ENCODE data around the gene CRX.
"Not testable (repeated sequence)": the region's sequence is repeated elsewhere in the genome, so short reads cannot be mapped to it uniquely, and the experiment has no call there.

The CRX gene

GRCh38 chr19:47805313-47805712 lies 16.4 kb upstream of the CRX start:
- no CpG with 5 or more reads among the region's 10 CpGs for WGBS (ENCODE audit: extremely low coverage, insufficient coverage, low lambda C conversion rate)
- no peak for DNase-seq
- Histone ChIP-seq H3K4ac (ENCODE audit: low read depth, low read length) (no peak overlapping the region), H3K9ac (ENCODE audit: low read length) (no peak overlapping the region), H3K27ac (ENCODE audit: low read depth, low read length) (no peak overlapping the region), H3K4me3 (ENCODE audit: low read length) (no peak overlapping the region), H3K79me1 (ENCODE audit: low read length) (no peaks in the 10 kb centered on the region), H2AK5ac (ENCODE audit: low read length) (no peak overlapping the region), H3K18ac (ENCODE audit: low read length) (no peak overlapping the region), H3K4me2 (ENCODE audit: low read length) (no peak overlapping the region), H3K56ac (ENCODE audit: low read length) (no peak overlapping the region), H2BK120ac (ENCODE audit: low read depth, low read length) (no peak overlapping the region), H3K23ac (ENCODE audit: low read length) (no peak overlapping the region), H2BK5ac (ENCODE audit: low read length) (no peak overlapping the region), H3K27me3 (ENCODE audit: insufficient read depth, low read length, poor library complexity) (no peaks in the 10 kb centered on the region), H3K36me3 (ENCODE audit: control insufficient read depth, insufficient read depth, low read length) (no peaks in the 10 kb centered on the region), H3K79me2 (ENCODE audit: control insufficient read depth, insufficient read depth, low read length) (no peaks in the 10 kb centered on the region), H4K8ac (ENCODE audit: low read depth, low read length) (no peak overlapping the region), H2BK15ac (replicated peaks; ENCODE audit: low read depth) (no peak overlapping the region), H3K4me1 (ENCODE audit: control insufficient read depth, low read depth, low read length) (no peaks in the 10 kb centered on the region), H4K5ac (ENCODE audit: low read length) (no peak overlapping the region)

- no peak overlapping the region for H4K5ac ChIP-seq (ENCODE audit: low read length)
- H3K4me3 ChIP-seq (ENCODE audit: low read length): no peak overlapping the region
- H2AK5ac ChIP-seq (ENCODE audit: low read length): no peak overlapping the region
- no peak overlapping the region for H3K9ac ChIP-seq (ENCODE audit: low read length)
- no peak overlapping the region for H3K23ac ChIP-seq (ENCODE audit: low read length)
- no CpG with 5 or more reads among the region's 6 CpGs for WGBS (ENCODE audit: extremely low coverage, insufficient coverage, low lambda C conversion rate)
- H3K27me3 ChIP-seq (ENCODE audit: insufficient read depth, low read length, poor library complexity): no peaks in the 10 kb centered on the region
- H2BK15ac ChIP-seq (replicated peaks; ENCODE audit: low read depth): no peak overlapping the region
- no peak overlapping the region for H4K8ac ChIP-seq (ENCODE audit: low read depth, low read length)
- H3K36me3 ChIP-seq (ENCODE audit: control insufficient read depth, insufficient read depth, low read length): no peaks in the 10 kb centered on the region
- DNase-seq: no peak
- H3K27ac ChIP-seq (ENCODE audit: low read depth, low read length): no peak overlapping the region
- H3K79me2 ChIP-seq (ENCODE audit: control insufficient read depth, insufficient read depth, low read length): no peaks in the 10 kb centered on the region
- no peak overlapping the region for H2BK5ac ChIP-seq (ENCODE audit: low read length)
- no peak overlapping the region for H3K4ac ChIP-seq (ENCODE audit: low read depth, low read length)
- H2BK120ac ChIP-seq (ENCODE audit: low read depth, low read length): no peak overlapping the region
- no peak overlapping the region for H3K4me2 ChIP-seq (ENCODE audit: low read length)
- H3K79me1 ChIP-seq (ENCODE audit: low read length): no peaks in the 10 kb centered on the region
- H3K4me1 ChIP-seq (ENCODE audit: control insufficient read depth, low read depth, low read length): no peaks in the 10 kb centered on the region
- H3K18ac ChIP-seq (ENCODE audit: low read length): no peak overlapping the region
- no peak overlapping the region for H3K56ac ChIP-seq (ENCODE audit: low read length)
These were observed 15.3 kb upstream of the CRX start for GRCh38 chr19:47806435-47806834.

GRCh38 chr19:47813304-47813994 lies 8.3 kb upstream of the CRX start:
- peak; percentile 89 for DNase-seq

GRCh38 chr19:47813995-47814328 lies 7.8 kb upstream of the CRX start:
- H3K27me3 ChIP-seq (ENCODE audit: insufficient read depth, low read length, poor library complexity): no peaks in the 10 kb centered on the region
- H4K8ac ChIP-seq (ENCODE audit: low read depth, low read length): no peak overlapping the region

More at GRCh38 chr19:47813304-47813994, 8.3 kb upstream of the CRX start:
- H2AK5ac ChIP-seq (ENCODE audit: low read length): no peak overlapping the region
- no peak overlapping the region for H3K4me2 ChIP-seq (ENCODE audit: low read length)
- no peaks in the 10 kb centered on the region for H3K4me1 ChIP-seq (ENCODE audit: control insufficient read depth, low read depth, low read length)
- no peak overlapping the region for H2BK120ac ChIP-seq (ENCODE audit: low read depth, low read length)
- no peaks in the 10 kb centered on the region for H3K36me3 ChIP-seq (ENCODE audit: control insufficient read depth, insufficient read depth, low read length)
- no peak overlapping the region for H3K56ac ChIP-seq (ENCODE audit: low read length)
- no peaks in the 10 kb centered on the region for H3K79me1 ChIP-seq (ENCODE audit: low read length)
- no peak overlapping the region for H3K9ac ChIP-seq (ENCODE audit: low read length)
- H3K18ac ChIP-seq (ENCODE audit: low read length): no peak overlapping the region
- no peak overlapping the region for H3K4me3 ChIP-seq (ENCODE audit: low read length)
- no peak overlapping the region for H4K8ac ChIP-seq (ENCODE audit: low read depth, low read length)
- no peak overlapping the region for H3K23ac ChIP-seq (ENCODE audit: low read length)
- no peak overlapping the region for H2BK15ac ChIP-seq (replicated peaks; ENCODE audit: low read depth)
- no peak overlapping the region for H3K27ac ChIP-seq (ENCODE audit: low read depth, low read length)
- H3K4ac ChIP-seq (ENCODE audit: low read depth, low read length): no peak overlapping the region
- H4K5ac ChIP-seq (ENCODE audit: low read length): no peak overlapping the region
- H3K27me3 ChIP-seq (ENCODE audit: insufficient read depth, low read length, poor library complexity): no peaks in the 10 kb centered on the region
- H3K79me2 ChIP-seq (ENCODE audit: control insufficient read depth, insufficient read depth, low read length): no peaks in the 10 kb centered on the region
- WGBS (ENCODE audit: extremely low coverage, insufficient coverage, low lambda C conversion rate): no CpG with 5 or more reads among the region's 17 CpGs
- no peak overlapping the region for H2BK5ac ChIP-seq (ENCODE audit: low read length)

GRCh38 chr19:47816270-47816669 lies 5.5 kb upstream of the CRX start:
- H3K79me2 ChIP-seq (ENCODE audit: control insufficient read depth, insufficient read depth, low read length); H3K4ac ChIP-seq (ENCODE audit: low read depth, low read length); H3K4me3 ChIP-seq (ENCODE audit: low read length); H3K18ac ChIP-seq (ENCODE audit: low read length); H3K4me1 ChIP-seq (ENCODE audit: control insufficient read depth, low read depth, low read length); H3K56ac ChIP-seq (ENCODE audit: low read length); H4K5ac ChIP-seq (ENCODE audit: low read length); H3K79me1 ChIP-seq (ENCODE audit: low read length); H2BK5ac ChIP-seq (ENCODE audit: low read length); DNase-seq; H3K9ac ChIP-seq (ENCODE audit: low read length); H4K8ac ChIP-seq (ENCODE audit: low read depth, low read length); H3K27me3 ChIP-seq (ENCODE audit: insufficient read depth, low read length, poor library complexity); H2AK5ac ChIP-seq (ENCODE audit: low read length); H3K4me2 ChIP-seq (ENCODE audit: low read length); H3K23ac ChIP-seq (ENCODE audit: low read length); H3K27ac ChIP-seq (ENCODE audit: low read depth, low read length); H2BK120ac ChIP-seq (ENCODE audit: low read depth, low read length); H3K36me3 ChIP-seq (ENCODE audit: control insufficient read depth, insufficient read depth, low read length); H2BK15ac ChIP-seq (replicated peaks; ENCODE audit: low read depth): not testable (repeated sequence)
- no CpG with 5 or more reads among the region's 8 CpGs for WGBS (ENCODE audit: extremely low coverage, insufficient coverage, low lambda C conversion rate)

More at GRCh38 chr19:47813995-47814328, 7.8 kb upstream of the CRX start:
- Histone ChIP-seq H2BK120ac (ENCODE audit: low read depth, low read length) (no peak overlapping the region), H3K56ac (ENCODE audit: low read length) (peak overlapping the region; percentile 49), H2AK5ac (ENCODE audit: low read length) (no peak overlapping the region), H3K4me3 (ENCODE audit: low read length) (no peak overlapping the region), H3K18ac (ENCODE audit: low read length) (no peak overlapping the region), H2BK5ac (ENCODE audit: low read length) (no peak overlapping the region), H3K4me1 (ENCODE audit: control insufficient read depth, low read depth, low read length) (no peaks in the 10 kb centered on the region), H3K4ac (ENCODE audit: low read depth, low read length) (no peak overlapping the region), H4K5ac (ENCODE audit: low read length) (no peak overlapping the region), H2BK15ac (replicated peaks; ENCODE audit: low read depth) (no peak overlapping the region), H3K9ac (ENCODE audit: low read length) (no peak overlapping the region), H3K36me3 (ENCODE audit: control insufficient read depth, insufficient read depth, low read length) (no peaks in the 10 kb centered on the region), H3K79me2 (ENCODE audit: control insufficient read depth, insufficient read depth, low read length) (no peaks in the 10 kb centered on the region), H3K4me2 (ENCODE audit: low read length) (no peak overlapping the region), H3K23ac (ENCODE audit: low read length) (no peak overlapping the region), H3K27ac (ENCODE audit: low read depth, low read length) (no peak overlapping the region), H3K79me1 (ENCODE audit: low read length) (no peaks in the 10 kb centered on the region)
- DNase-seq: no peak
- WGBS (ENCODE audit: extremely low coverage, insufficient coverage, low lambda C conversion rate): no CpG with 5 or more reads among the region's 7 CpGs

GRCh38 chr19:47818221-47818620 lies 3.5 kb upstream of the CRX start:
- H3K4ac ChIP-seq (ENCODE audit: low read depth, low read length); H3K4me1 ChIP-seq (ENCODE audit: control insufficient read depth, low read depth, low read length); H3K4me3 ChIP-seq (ENCODE audit: low read length); H3K79me1 ChIP-seq (ENCODE audit: low read length); H4K8ac ChIP-seq (ENCODE audit: low read depth, low read length); DNase-seq; H3K79me2 ChIP-seq (ENCODE audit: control insufficient read depth, insufficient read depth, low read length); H3K27ac ChIP-seq (ENCODE audit: low read depth, low read length); H3K56ac ChIP-seq (ENCODE audit: low read length); H2BK120ac ChIP-seq (ENCODE audit: low read depth, low read length); H4K5ac ChIP-seq (ENCODE audit: low read length); H2BK5ac ChIP-seq (ENCODE audit: low read length); H3K36me3 ChIP-seq (ENCODE audit: control insufficient read depth, insufficient read depth, low read length); H3K4me2 ChIP-seq (ENCODE audit: low read length); H3K23ac ChIP-seq (ENCODE audit: low read length); H3K9ac ChIP-seq (ENCODE audit: low read length); H3K27me3 ChIP-seq (ENCODE audit: insufficient read depth, low read length, poor library complexity); H2AK5ac ChIP-seq (ENCODE audit: low read length); H2BK15ac ChIP-seq (replicated peaks; ENCODE audit: low read depth); H3K18ac ChIP-seq (ENCODE audit: low read length): not testable (repeated sequence)
- WGBS (ENCODE audit: extremely low coverage, insufficient coverage, low lambda C conversion rate): no CpG with 5 or more reads among the region's 1 CpG
